B cell (primary cell): ENCODE measurements around the gene RGL1. TPM values are rescaled to one million over a fixed set of nuclear protein-coding genes. Genes with fewer than 3 reads are reported as not detected.

Experiments used
- ATAC-seq: fragments of 200-7000 bp; cut with Tn5 transposase; one replicate; pipeline ENCODE4 v1.10.0; 2021; ENCODE audit warnings: low read depth, mild to moderate bottlenecking, moderate number of reproducible peaks, moderate library complexity
- CTCF ChIA-PET: fragments of 350-600 bp; sonication (Branson Sonifier 250); formaldehyde crosslinking; loops from one replicate; lab custom pipeline; 2021; ENCODE audit warnings: antibody characterized with exemption, inconsistent platforms; lab: Charles Lee
- POLR2A ChIA-PET: fragments of 350-600 bp; sonication (Branson Sonifier 250); formaldehyde crosslinking; loops from one replicate; lab custom pipeline; 2021; ENCODE audit warnings: antibody characterized with exemption; lab: Charles Lee
- DNase-seq: peaks from one replicate; pipeline ENCODE4 v3.0.0; 2013
- H2AFZ ChIP-seq: 2 replicates; pipeline ENCODE4 v1.6.1; 2012; ENCODE audit warnings: mild to moderate bottlenecking, low read depth, low read length; ENCODE audit not compliant: insufficient read depth, poor library complexity, severe bottlenecking
- H3K27ac ChIP-seq, 2 donors: 1 replicate in 1 of 2; 2 replicates in 1 of 2; pipeline ENCODE4 v1.5.1; 2012 to 2013; ENCODE audit warnings: low read length in 2 of 2, mild to moderate bottlenecking in 2 of 2, moderate library complexity in 1 of 2
- H3K27me3 ChIP-seq, 4 experiments: fragments of 200-600 bp in 1 of 4; sonication (generic) in 1 of 4; replicated peaks in 1 of 4; 1 replicate in 2 of 4; 2 replicates in 2 of 4; pipeline versions ENCODE4 v1.6.1 to v1.7.0; 2013 to 2016; ENCODE audit warnings: low read length in 3 of 4, mild to moderate bottlenecking in 2 of 4, mixed read lengths in 1 of 4, moderate library complexity in 1 of 4; ENCODE audit not compliant: insufficient read depth in 4 of 4, control insufficient read depth in 3 of 4; ENCODE audit errors: control extremely low read depth in 1 of 4
- H3K36me3 ChIP-seq, 2 experiments: replicated peaks in 1 of 2; 1 replicate in 1 of 2; 2 replicates in 1 of 2; pipeline versions ENCODE4 v1.6.1 to v1.7.1; 2013; ENCODE audit warnings: low read length in 1 of 2; ENCODE audit not compliant: insufficient read depth in 2 of 2, control insufficient read depth in 1 of 2; ENCODE audit errors: control extremely low read depth in 1 of 2, extremely low read depth in 1 of 2
- H3K4me1 ChIP-seq, 2 donors: fragments of 200-600 bp in 1 of 2; sonication (generic) in 1 of 2; 1 replicate in 1 of 2; 2 replicates in 1 of 2; pipeline versions ENCODE4 v1.5.1 to v1.6.1; 2013 to 2017; ENCODE audit warnings: low read length in 2 of 2; ENCODE audit not compliant: control insufficient read depth in 2 of 2, insufficient read depth in 2 of 2
- H3K4me2 ChIP-seq: replicated peaks from 2 replicates; pipeline ENCODE3; 2012; ENCODE audit warnings: mild to moderate bottlenecking, low read depth, low read length; ENCODE audit not compliant: poor library complexity, severe bottlenecking
- H3K4me3 ChIP-seq, 5 experiments: fragments of 200-600 bp in 1 of 5; sonication (generic) in 1 of 5; 1 replicate in 3 of 5; 2 replicates in 2 of 5; pipeline versions ENCODE4 v1.5.1 to v1.7.0; 2011 to 2016; ENCODE audit warnings: low read length in 4 of 5, mild to moderate bottlenecking in 4 of 5, low read depth in 2 of 5, control low read depth in 1 of 5, moderate library complexity in 1 of 5; ENCODE audit not compliant: insufficient read depth in 1 of 5; ENCODE audit errors: control extremely low read depth in 1 of 5, extremely low read depth in 1 of 5
- H3K79me2 ChIP-seq: fragments of 200-600 bp; sonication (generic); one replicate; pipeline ENCODE4 v1.6.0; 2016; ENCODE audit warnings: low read length; ENCODE audit not compliant: control insufficient read depth, insufficient read depth
- H3K9ac ChIP-seq: fragments of 200-600 bp; sonication (generic); 2 replicates; pipeline ENCODE4 v1.6.1; 2017; ENCODE audit warnings: mild to moderate bottlenecking, low read length, moderate library complexity
- H3K9me3 ChIP-seq, 3 donors: one replicate each; pipeline versions ENCODE4 v1.6.1 to v1.7.1; 2013; ENCODE audit warnings: low read length in 2 of 3; ENCODE audit not compliant: control insufficient read depth in 2 of 3, insufficient read depth in 1 of 3; ENCODE audit errors: control extremely low read depth in 1 of 3
- H4K20me1 ChIP-seq: 2 replicates; pipeline ENCODE4 v1.6.0; 2012; ENCODE audit warnings: mild to moderate bottlenecking, low read length; ENCODE audit not compliant: insufficient read depth, control insufficient read depth, poor library complexity, severe bottlenecking
- H3K27ac Mint-ChIP-seq: one replicate; pipeline ENCODE4 v1.8.0; 2021; ENCODE audit warnings: mixed read lengths
- H3K27me3 Mint-ChIP-seq: one replicate; pipeline ENCODE4 v1.8.0; 2021; ENCODE audit warnings: mixed read lengths
- H3K4me1 Mint-ChIP-seq: one replicate; pipeline ENCODE4 v1.8.0; 2021; ENCODE audit warnings: mixed read lengths
- H3K4me3 Mint-ChIP-seq: one replicate; pipeline ENCODE4 v1.8.0; 2021; ENCODE audit warnings: mixed read lengths
- H3K9me3 Mint-ChIP-seq: one replicate; pipeline ENCODE4 v1.8.0; 2022; ENCODE audit warnings: mixed read lengths; ENCODE audit not compliant: insufficient read depth
- CTCF ChIP-seq: fragments of 200-600 bp; IDR thresholded peaks from one replicate; pipeline ENCODE4 v1.8.0; 2022; ENCODE audit warnings: antibody characterized with exemption, mild to moderate bottlenecking
- EZH2 ChIP-seq: IDR thresholded peaks from 2 replicates; pipeline ENCODE4 v1.6.1; 2012; ENCODE audit warnings: borderline replicate concordance, low read depth, mild to moderate bottlenecking, moderate library complexity, low read length; ENCODE audit not compliant: insufficient read depth, poor library complexity, severe bottlenecking
- WGBS: methylation state at CpG from one replicate; pipeline ENCODE4 v1.1.5; 2013; ENCODE audit warnings: missing lambda C conversion rate; ENCODE audit not compliant: insufficient coverage; 5-methylcytosine and 5-hydroxymethylcytosine counted together
- intact Hi-C: fragments of 100-400 bp; cut with micrococcal nuclease; formaldehyde crosslinking; loops from one replicate; pipeline ENCODE4 v1.10.0; 2022
- polyA plus RNA-seq: library from polyadenylated mRNA; depleted of rRNA; stranded (reverse); fragments of >200 nt; gene quantifications from 2 replicates; pipeline ENCODE4 v1.2.3, GENCODE V29; 2012
- total RNA-seq, 2 donors: library from RNA; stranded (reverse); fragments of 120-200 nt in 1 of 2; gene quantifications; 1 replicate in 1 of 2; 2 replicates in 1 of 2; pipeline versions ENCODE4 v1.2.3 to v1.2.4, GENCODE V29; 2013 to 2022

The RGL1 gene
- total and polyA plus RNA-seq, 2 donors (not counting 1 experiment from before 2014, with no cell fraction given), result 0.09 to 1.1 TPM

GRCh38 chr1:183873642-183874041 is 68.7 kb downstream of the RGL1 start:
- no peak overlapping the region for H2AFZ ChIP-seq
- no peaks in the 10 kb centered on the region for H3K79me2 ChIP-seq
- no peak overlapping the region for H3K27ac Mint-ChIP-seq
- no peaks in the 10 kb centered on the region for H3K4me1 Mint-ChIP-seq
- H3K27me3 ChIP-seq, result no peaks in the 10 kb centered on the region
- ChIA-PET POLR2A (no interaction called here), CTCF (interaction anchor here (1.6 kb wide), 1 partner anchor 42 kb away, joined by 4 read pairs; no protein-coding TSS in a partner anchor)
- no peak for ATAC-seq
- no peaks in the 10 kb centered on the region for H3K4me1 ChIP-seq
- no CpG with 5 or more reads among the region's 3 CpGs for WGBS
- H3K4me3 Mint-ChIP-seq, result no peak overlapping the region
- no peak overlapping the region for H3K27ac ChIP-seq
- peaks cover 8% of the 10 kb centered on the region for H3K27me3 Mint-ChIP-seq
- H3K9me3 Mint-ChIP-seq, result no peaks in the 10 kb centered on the region
- no peaks in the 10 kb centered on the region for H4K20me1 ChIP-seq
- H3K9me3 ChIP-seq, result no peaks in the 10 kb centered on the region
- no peak for DNase-seq
- no peak overlapping the region for H3K9ac ChIP-seq
- no peaks in the 10 kb centered on the region for H3K36me3 ChIP-seq
- H3K4me3 ChIP-seq, result no peak overlapping the region
- no peak overlapping the region for H3K4me2 ChIP-seq
- TF ChIP-seq CTCF (no peak), EZH2 (no peak)
- intact Hi-C loops, result no loop called here

- no peak for DNase-seq
- ChIA-PET POLR2A (no interaction called here), CTCF (no interaction called here)
- H3K4me2 ChIP-seq, result no peak overlapping the region
- Mint-ChIP-seq H3K9me3 (no peaks in the 10 kb centered on the region), H3K27me3 (peaks cover 3% of the 10 kb centered on the region), H3K4me3 (no peak overlapping the region), H3K27ac (no peak overlapping the region), H3K4me1 (no peaks in the 10 kb centered on the region)
- no peaks in the 10 kb centered on the region for H3K79me2 ChIP-seq
- H4K20me1 ChIP-seq, result no peaks in the 10 kb centered on the region
- H3K9me3 ChIP-seq, result no peaks in the 10 kb centered on the region
- no peaks in the 10 kb centered on the region for H3K36me3 ChIP-seq
- intact Hi-C loops, result no loop called here
- ATAC-seq, result no peak
- no peak overlapping the region for H3K9ac ChIP-seq
- H3K27me3 ChIP-seq, result no peaks in the 10 kb centered on the region
- no peaks in the 10 kb centered on the region for H3K4me1 ChIP-seq
- TF ChIP-seq CTCF (no peak), EZH2 (no peak)
- no peak overlapping the region for H3K27ac ChIP-seq
- H2AFZ ChIP-seq, result no peak overlapping the region
- WGBS, result 78% methylated on average over 4 of the region's 4 CpGs
- H3K4me3 ChIP-seq, result no peak overlapping the region
These were observed 71.4 kb downstream of the RGL1 start for GRCh38 chr1:183876309-183876708.
